H9 (cell line): ENCODE data around the gene SLC29A4. TPM values are rescaled to one million over a fixed set of nuclear protein-coding genes. Genes with fewer than 3 reads are reported as not detected.

ENCODE experiments used
- DNase-seq: peaks from one replicate; pipeline ENCODE4 v3.0.0-alpha.2; 2017
- H2AFZ ChIP-seq: one replicate; pipeline ENCODE4 v1.6.1; 2013; ENCODE audit warnings: mild to moderate bottlenecking, low read length, control low read depth, moderate library complexity
- H2AK5ac ChIP-seq: 2 replicates; pipeline ENCODE4 v1.6.1; 2013; ENCODE audit warnings: low read length, control low read depth, mixed read lengths; ENCODE audit not compliant: insufficient read length
- H2BK120ac ChIP-seq: one replicate; pipeline ENCODE4 v1.6.1; 2013; ENCODE audit warnings: low read depth, mild to moderate bottlenecking, low read length, control low read depth, inconsistent platforms; ENCODE audit not compliant: poor library complexity, severe bottlenecking
- H2BK12ac ChIP-seq: 2 replicates; pipeline ENCODE4 v1.6.1; 2013; ENCODE audit warnings: low read length, control low read depth, mixed read lengths, low read depth; ENCODE audit not compliant: insufficient read length
- H2BK15ac ChIP-seq: 2 replicates; pipeline ENCODE4 v1.6.1; 2013; ENCODE audit warnings: low read depth, low read length, control low read depth
- H2BK20ac ChIP-seq: one replicate; pipeline ENCODE4 v1.6.1; 2013; ENCODE audit warnings: low read depth, mild to moderate bottlenecking, low read length, control low read depth, inconsistent platforms; ENCODE audit not compliant: poor library complexity, severe bottlenecking
- H2BK5ac ChIP-seq: 2 replicates; pipeline ENCODE4 v1.6.1; 2013; ENCODE audit warnings: low read length, control low read depth, mixed read lengths; ENCODE audit not compliant: insufficient read length
- H3K14ac ChIP-seq: 2 replicates; pipeline ENCODE4 v1.6.1; 2013; ENCODE audit warnings: low read length, control low read depth; ENCODE audit not compliant: insufficient read depth
- H3K18ac ChIP-seq: 2 replicates; pipeline ENCODE4 v1.6.1; 2013; ENCODE audit warnings: low read depth, mild to moderate bottlenecking, mixed read lengths, low read length, control low read depth; ENCODE audit not compliant: insufficient read length
- H3K23ac ChIP-seq: 2 replicates; pipeline ENCODE4 v1.6.1; 2013; ENCODE audit warnings: low read length, control low read depth, mixed read lengths, low read depth; ENCODE audit not compliant: insufficient read length
- H3K23me2 ChIP-seq: 2 replicates; pipeline ENCODE4 v1.6.1; 2013; ENCODE audit warnings: low read depth, mild to moderate bottlenecking, mixed read lengths, low read length, control low read depth; ENCODE audit not compliant: insufficient read length, poor library complexity, severe bottlenecking
- H3K27ac ChIP-seq: 2 replicates; pipeline ENCODE4 v1.5.1; 2013; ENCODE audit warnings: low read length, control low read depth, mixed read lengths, low read depth; ENCODE audit not compliant: insufficient read length
- H3K27me3 ChIP-seq: 2 replicates; pipeline ENCODE4 v1.6.1; 2013; ENCODE audit warnings: low read length, control low read depth, inconsistent platforms; ENCODE audit not compliant: insufficient read depth
- H3K4ac ChIP-seq: 2 replicates; pipeline ENCODE4 v1.6.1; 2013; ENCODE audit warnings: low read depth, mild to moderate bottlenecking, control low read depth, inconsistent platforms, low read length, moderate library complexity
- H3K4me1 ChIP-seq: 2 replicates; pipeline ENCODE4 v1.6.1; 2013; ENCODE audit warnings: low read length, control low read depth, inconsistent platforms; ENCODE audit not compliant: insufficient read depth
- H3K4me2 ChIP-seq: 2 replicates; pipeline ENCODE4 v1.6.1; 2013; ENCODE audit warnings: low read length, control low read depth, mixed read lengths; ENCODE audit not compliant: insufficient read length, insufficient read depth
- H3K56ac ChIP-seq: 2 replicates; pipeline ENCODE4 v1.6.1; 2013; ENCODE audit warnings: low read depth, mild to moderate bottlenecking, mixed read lengths, low read length, control low read depth; ENCODE audit not compliant: insufficient read length
- H3K79me1 ChIP-seq: 2 replicates; pipeline ENCODE4 v1.6.1; 2013; ENCODE audit warnings: low read depth, mild to moderate bottlenecking, moderate library complexity, low read length, control low read depth, inconsistent platforms; ENCODE audit not compliant: insufficient read depth, poor library complexity, severe bottlenecking
- H3K79me2 ChIP-seq: 2 replicates; pipeline ENCODE4 v1.6.1; 2013; ENCODE audit warnings: low read length, control low read depth, inconsistent platforms; ENCODE audit not compliant: insufficient read depth
- H3K9ac ChIP-seq: 2 replicates; pipeline ENCODE4 v1.6.1; 2013; ENCODE audit warnings: low read length, control low read depth, mixed read lengths; ENCODE audit not compliant: insufficient read length; ENCODE audit errors: extremely low read depth
- H3K9me3 ChIP-seq: one replicate; pipeline ENCODE4 v1.6.1; 2013; ENCODE audit warnings: low read depth, low read length, inconsistent platforms; ENCODE audit not compliant: control insufficient read depth
- H3T11ph ChIP-seq: one replicate; pipeline ENCODE4 v1.6.1; 2013; ENCODE audit warnings: mild to moderate bottlenecking, low read length, control low read depth, inconsistent platforms
- H4K20me1 ChIP-seq: one replicate; pipeline ENCODE4 v1.6.1; 2013; ENCODE audit not compliant: control insufficient read depth, insufficient read length, insufficient read depth
- H4K5ac ChIP-seq: 2 replicates; pipeline ENCODE4 v1.6.1; 2013; ENCODE audit warnings: low read depth, mild to moderate bottlenecking, mixed read lengths, low read length, control low read depth; ENCODE audit not compliant: insufficient read length
- H4K8ac ChIP-seq: replicated peaks from 2 replicates; pipeline ENCODE4 v1.6.1; 2013; ENCODE audit warnings: low read length, control low read depth, mixed read lengths, low read depth; ENCODE audit not compliant: insufficient read length
- H4K91ac ChIP-seq: 2 replicates; pipeline ENCODE4 v1.6.1; 2013; ENCODE audit warnings: low read depth, mild to moderate bottlenecking, moderate library complexity, mixed read lengths, low read length, control low read depth; ENCODE audit not compliant: insufficient read length
- H3K27ac Mint-ChIP-seq, 3 experiments: 2 replicates in 2 of 3; 3 replicates in 1 of 3; pipeline ENCODE4 v1.8.0; 2020 to 2021; ENCODE audit warnings: mixed read lengths in 3 of 3, mild to moderate bottlenecking in 1 of 3, moderate library complexity in 1 of 3
- H3K27me3 Mint-ChIP-seq: 2 replicates; pipeline ENCODE4 v1.8.0; 2021; ENCODE audit warnings: low read depth, mild to moderate bottlenecking, moderate library complexity, mixed read lengths
- H3K36me3 Mint-ChIP-seq, 3 experiments: 2 replicates in 2 of 3; 3 replicates in 1 of 3; pipeline ENCODE4 v1.8.0; 2020 to 2021; ENCODE audit warnings: low read depth in 3 of 3, mixed read lengths in 3 of 3; ENCODE audit not compliant: insufficient read depth in 1 of 3
- H3K4me1 Mint-ChIP-seq, 2 experiments: 2 replicates each; pipeline ENCODE4 v1.8.0; 2020; ENCODE audit warnings: mixed read lengths in 2 of 2
- H3K4me3 Mint-ChIP-seq, 2 experiments: 2 replicates in 1 of 2; 3 replicates in 1 of 2; pipeline ENCODE4 v1.8.0; 2020 to 2021; ENCODE audit warnings: mild to moderate bottlenecking in 2 of 2, mixed read lengths in 2 of 2, moderate library complexity in 1 of 2
- H3K9me3 Mint-ChIP-seq, 2 experiments: 2 replicates in 1 of 2; 3 replicates in 1 of 2; pipeline ENCODE4 v1.8.0; 2020; ENCODE audit warnings: mild to moderate bottlenecking in 2 of 2, mixed read lengths in 2 of 2, moderate library complexity in 1 of 2
- WGBS: extraction: QIAGEN DNeasy Blood & Tissue Kit; methylation state at CpG from one replicate; pipeline ENCODE4 v1.1.7; 2013; ENCODE audit warnings: missing lambda C conversion rate, low lambda C conversion rate, mixed read lengths; ENCODE audit not compliant: insufficient read length; ENCODE audit errors: extremely low coverage; 5-methylcytosine and 5-hydroxymethylcytosine counted together
- total RNA-seq: library from RNA; stranded (reverse); gene quantifications from 2 replicates; pipeline ENCODE4 v1.2.1, GENCODE V29; 2021
- TF ChIP-seq, protein P1 (sequence below): fragments of 200-600 bp; sonication (generic); conservative IDR thresholded peaks from 3 replicates; pipeline ENCODE4 v1.8.0; 2021; ENCODE audit warnings: antibody characterized with exemption, mild to moderate bottlenecking

The SLC29A4 gene
- total RNA-seq, 1 experiment from 2014 or later = 12.4 TPM

DNA sequence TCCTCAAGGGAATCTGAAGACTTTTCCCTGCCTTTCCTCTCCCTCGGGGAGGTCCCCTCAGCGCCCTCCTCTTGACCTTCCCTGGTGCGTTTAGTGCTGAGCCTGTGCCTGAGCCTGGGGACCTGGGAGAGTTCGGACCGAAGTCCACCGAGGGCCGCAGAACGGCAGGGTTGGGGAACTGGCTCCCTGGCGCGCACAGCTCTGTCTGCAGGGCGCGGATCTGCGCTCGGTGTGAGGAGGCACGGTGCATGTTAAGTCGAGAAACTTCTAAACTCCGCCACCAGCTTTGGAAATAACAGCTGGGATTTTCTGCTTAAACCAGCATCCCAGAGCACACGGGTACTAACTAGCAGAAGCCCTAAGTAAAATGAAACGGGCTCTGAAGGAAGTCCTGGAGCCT lies 44.2 kb upstream of the SLC29A4 start:
- Histone ChIP-seq H3K23ac (no peak overlapping the region), H4K8ac (no peak overlapping the region), H3K9ac (no peak overlapping the region), H3K4me2 (no peak overlapping the region), H3K14ac (no peak overlapping the region), H4K20me1 (no peaks in the 10 kb centered on the region), H2AK5ac (no peak overlapping the region), H3K56ac (no peak overlapping the region), H2AFZ (no peak overlapping the region), H4K5ac (no peak overlapping the region), H2BK12ac (no peak overlapping the region), H3K27me3 (no peaks in the 10 kb centered on the region), H2BK5ac (no peak overlapping the region), H3K27ac (no peak overlapping the region), H3K79me2 (no peaks in the 10 kb centered on the region), H2BK120ac (no peak overlapping the region), H2BK20ac (no peak overlapping the region), H3K4ac (no peak overlapping the region), H3K9me3 (no peaks in the 10 kb centered on the region), H4K91ac (no peak overlapping the region), H3K23me2 (no peaks in the 10 kb centered on the region), H3K18ac (no peak overlapping the region), H2BK15ac (no peak overlapping the region), H3K4me1 (no peaks in the 10 kb centered on the region), H3T11ph (no peak overlapping the region), H3K79me1 (no peaks in the 10 kb centered on the region)
- H3K4me3 Mint-ChIP-seq = no peak overlapping the region
- H3K4me1 Mint-ChIP-seq = peaks cover 5 to 10% of the 10 kb centered on the region in 2 experiments; a peak in 3 of 4 replicates
- no peaks in the 10 kb centered on the region for H3K9me3 Mint-ChIP-seq
- peak overlapping the region in 2 of 3 experiments; percentile 10 to 63; a peak in 3 of 7 replicates for H3K27ac Mint-ChIP-seq
- peaks cover 0 to 2% (median 2%) of the 10 kb centered on the region in 3 experiments; a peak in 2 of 7 replicates for H3K36me3 Mint-ChIP-seq
- TF ChIP-seq, protein P1, sequence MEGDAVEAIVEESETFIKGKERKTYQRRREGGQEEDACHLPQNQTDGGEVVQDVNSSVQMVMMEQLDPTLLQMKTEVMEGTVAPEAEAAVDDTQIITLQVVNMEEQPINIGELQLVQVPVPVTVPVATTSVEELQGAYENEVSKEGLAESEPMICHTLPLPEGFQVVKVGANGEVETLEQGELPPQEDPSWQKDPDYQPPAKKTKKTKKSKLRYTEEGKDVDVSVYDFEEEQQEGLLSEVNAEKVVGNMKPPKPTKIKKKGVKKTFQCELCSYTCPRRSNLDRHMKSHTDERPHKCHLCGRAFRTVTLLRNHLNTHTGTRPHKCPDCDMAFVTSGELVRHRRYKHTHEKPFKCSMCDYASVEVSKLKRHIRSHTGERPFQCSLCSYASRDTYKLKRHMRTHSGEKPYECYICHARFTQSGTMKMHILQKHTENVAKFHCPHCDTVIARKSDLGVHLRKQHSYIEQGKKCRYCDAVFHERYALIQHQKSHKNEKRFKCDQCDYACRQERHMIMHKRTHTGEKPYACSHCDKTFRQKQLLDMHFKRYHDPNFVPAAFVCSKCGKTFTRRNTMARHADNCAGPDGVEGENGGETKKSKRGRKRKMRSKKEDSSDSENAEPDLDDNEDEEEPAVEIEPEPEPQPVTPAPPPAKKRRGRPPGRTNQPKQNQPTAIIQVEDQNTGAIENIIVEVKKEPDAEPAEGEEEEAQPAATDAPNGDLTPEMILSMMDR = no peak
- no CpG with 5 or more reads among the region's 19 CpGs for WGBS
- DNase-seq = peak; percentile 49
- H3K27me3 Mint-ChIP-seq = peaks cover 29% of the 10 kb centered on the region
